A673 (cell line): Measurements from ENCODE around the gene PARD3.

Source experiments
- CTCF ChIP-seq: fragments of 300-800, 200-600 bp; sonication (generic); conservative IDR thresholded peaks from 2 replicates; pipeline ENCODE4 v1.5.1; 2017; ENCODE audit warnings: low read depth, mild to moderate bottlenecking, antibody characterized with exemption, low read length, moderate library complexity, mixed read lengths
- EZH2 ChIP-seq: fragments of 200-600 bp; sonication (generic); IDR thresholded peaks from 2 replicates; pipeline ENCODE4 v1.6.1; 2017; ENCODE audit warnings: borderline replicate concordance, low read depth, mild to moderate bottlenecking, mixed read lengths, antibody characterized with exemption, low read length; ENCODE audit not compliant: poor library complexity, severe bottlenecking

- TF ChIP-seq CTCF (no peak), EZH2 (no peak)
These were observed 738.7 kb downstream of the PARD3 start for GRCh38 chr10:34076443-34076842.
